HEK293T (cell line): ENCODE measurements around the gene CCDC149.

ENCODE experiments used
- BHLHE40 ChIP-seq: fragments of 450-650 bp; IDR thresholded peaks from 2 replicates; pipeline ENCODE4 v1.6.1; 2016; ENCODE audit warnings: mild to moderate bottlenecking, moderate library complexity, borderline replicate concordance
- NFRKB ChIP-seq: fragments of 450-650 bp; IDR thresholded peaks from 2 replicates; pipeline ENCODE4 v1.6.1; 2016; ENCODE audit warnings: mild to moderate bottlenecking, moderate library complexity
- SP1 ChIP-seq: fragments of 450-650 bp; IDR thresholded peaks from 2 replicates; pipeline ENCODE4 v1.6.1; 2017
- TF ChIP-seq, protein P1 (sequence below): fragments of 450-650 bp; IDR thresholded peaks from 2 replicates; pipeline ENCODE4 v1.6.1; 2016

DNA sequence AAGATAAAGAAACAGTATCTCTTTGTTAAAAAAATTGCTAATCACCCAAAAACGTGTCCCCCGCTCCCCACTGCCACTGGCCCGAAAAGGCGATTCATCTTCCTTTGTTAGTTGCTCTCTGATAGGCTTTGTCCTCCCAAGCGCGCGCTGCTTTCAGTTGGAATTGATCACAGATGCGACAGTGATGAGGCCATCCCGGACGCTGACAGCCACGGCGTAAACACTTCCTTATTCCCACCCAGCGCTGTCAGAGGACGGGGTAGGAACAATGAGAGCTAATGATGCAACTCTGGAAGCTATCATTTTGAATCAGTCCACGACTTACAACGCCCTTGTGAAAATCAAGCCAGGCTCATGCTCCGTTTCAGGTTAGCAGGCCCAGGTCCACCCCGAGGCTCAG is 96.0 kb downstream of the CCDC149 start:
- TF ChIP-seq, protein P1, sequence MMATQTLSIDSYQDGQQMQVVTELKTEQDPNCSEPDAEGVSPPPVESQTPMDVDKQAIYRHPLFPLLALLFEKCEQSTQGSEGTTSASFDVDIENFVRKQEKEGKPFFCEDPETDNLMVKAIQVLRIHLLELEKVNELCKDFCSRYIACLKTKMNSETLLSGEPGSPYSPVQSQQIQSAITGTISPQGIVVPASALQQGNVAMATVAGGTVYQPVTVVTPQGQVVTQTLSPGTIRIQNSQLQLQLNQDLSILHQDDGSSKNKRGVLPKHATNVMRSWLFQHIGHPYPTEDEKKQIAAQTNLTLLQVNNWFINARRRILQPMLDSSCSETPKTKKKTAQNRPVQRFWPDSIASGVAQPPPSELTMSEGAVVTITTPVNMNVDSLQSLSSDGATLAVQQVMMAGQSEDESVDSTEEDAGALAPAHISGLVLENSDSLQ = no peak
- TF ChIP-seq BHLHE40 (no peak), NFRKB (no peak), SP1 (no peak)
